Measurements from ENCODE around the gene RPRD1B.

The RPRD1B gene

GRCh38 chr20:38033330-38034107 lies at the start of gene RPRD1B, which contains the start of gene TTI1:
TSS of gene RPRD1B (plus strand) at chr20:38033746. CDS start at chr20:38033948, 202 bp downstream.
TSS of gene TTI1 (minus strand) at chr20:38033456. CDS start at chr20:38013816, 19,640 bp downstream.
- DNase-seq = peak; percentile 88

- DNase-seq = no peak
Observed at GRCh38 chr20:37984018-37984785, 49.3 kb upstream of the RPRD1B start.

GRCh38 chr20:37986044-37986858 lies 47.3 kb upstream of the RPRD1B start:
- DNase-seq = no peak

- no peak for DNase-seq
Observed at GRCh38 chr20:37986873-37987601, 46.5 kb upstream of the RPRD1B start.

- no peak for DNase-seq
Observed at GRCh38 chr20:37987602-37988290, 45.8 kb upstream of the RPRD1B start.

- DNase-seq = no peak
Observed at GRCh38 chr20:37988306-37988954, 45.1 kb upstream of the RPRD1B start.

- no peak for DNase-seq
Observed at GRCh38 chr20:37989601-37990295, 43.8 kb upstream of the RPRD1B start.

- DNase-seq = no peak
Observed at GRCh38 chr20:37990571-37991151, 42.9 kb upstream of the RPRD1B start.

GRCh38 chr20:37991157-37991866 lies 42.2 kb upstream of the RPRD1B start:
- DNase-seq = no peak

- DNase-seq = no peak
Observed at GRCh38 chr20:37991908-37992307, 41.6 kb upstream of the RPRD1B start.

GRCh38 chr20:37992802-37993409 lies 40.6 kb upstream of the RPRD1B start:
- peak; percentile 25 for DNase-seq

GRCh38 chr20:37994512-37994911 lies 39.0 kb upstream of the RPRD1B start:
- DNase-seq = no peak

GRCh38 chr20:37995856-37996605 lies 37.5 kb upstream of the RPRD1B start:
- DNase-seq = no peak

- no peak for DNase-seq
Observed at GRCh38 chr20:37997516-37997915, 36.0 kb upstream of the RPRD1B start.

- no peak for DNase-seq
Observed at GRCh38 chr20:37999526-38000263, 33.9 kb upstream of the RPRD1B start.

GRCh38 chr20:38000293-38000692 lies 33.3 kb upstream of the RPRD1B start:
- no peak for DNase-seq

GRCh38 chr20:38001173-38001875 lies 32.2 kb upstream of the RPRD1B start:
- peak; percentile 67 for DNase-seq
